Activated T-cell treated with anti-CD3 and anti-CD28 coated beads, Interleukin-2, amount 50 U/mL, for 72 hours (primary cell): Measurements from ENCODE around the gene CD247. TPM values are rescaled to one million over a fixed set of nuclear protein-coding genes. Genes with fewer than 3 reads are reported as not detected.

ENCODE experiments used
- ATAC-seq, 2 donors: fragments of 150-1000 bp; cut with Tn5 transposase; replicated peaks in 1 of 2; 2 replicates each; pipeline ENCODE4 v1.10.0; 2021; ENCODE audit warnings: moderate library complexity in 2 of 2, mild to moderate bottlenecking in 1 of 2
- DNase-seq, 2 donors: peaks; one replicate each; pipeline ENCODE4 v3.0.0; 2021 to 2022; ENCODE audit warnings: mixed read lengths in 1 of 2
- H3K27ac Mint-ChIP-seq: one replicate; pipeline ENCODE4 v1.8.0; 2022; ENCODE audit warnings: mild to moderate bottlenecking, moderate library complexity, mixed read lengths
- H3K27me3 Mint-ChIP-seq: one replicate; pipeline ENCODE4 v1.8.0; 2022; ENCODE audit warnings: low read depth, mixed read lengths
- H3K36me3 Mint-ChIP-seq, 2 donors: one replicate each; pipeline ENCODE4 v1.8.0; 2022; ENCODE audit warnings: mixed read lengths in 2 of 2, mild to moderate bottlenecking in 1 of 2; ENCODE audit not compliant: insufficient read depth in 2 of 2
- H3K4me1 Mint-ChIP-seq: one replicate; pipeline ENCODE4 v1.8.0; 2022; ENCODE audit warnings: low read depth, mixed read lengths
- H3K4me3 Mint-ChIP-seq, 2 donors: one replicate each; pipeline ENCODE4 v1.8.0; 2022; ENCODE audit warnings: mild to moderate bottlenecking in 2 of 2, mixed read lengths in 2 of 2, moderate library complexity in 2 of 2
- H3K9me3 Mint-ChIP-seq, 2 donors: one replicate each; pipeline ENCODE4 v1.8.0; 2022; ENCODE audit warnings: mixed read lengths in 2 of 2
- total RNA-seq, 2 donors: library from RNA; stranded (reverse); gene quantifications; one replicate each; pipeline ENCODE4 v1.2.3, GENCODE V29; 2022

The CD247 gene
- total RNA-seq, 2 donors from 2014 or later = 160 to 178 TPM

DNA sequence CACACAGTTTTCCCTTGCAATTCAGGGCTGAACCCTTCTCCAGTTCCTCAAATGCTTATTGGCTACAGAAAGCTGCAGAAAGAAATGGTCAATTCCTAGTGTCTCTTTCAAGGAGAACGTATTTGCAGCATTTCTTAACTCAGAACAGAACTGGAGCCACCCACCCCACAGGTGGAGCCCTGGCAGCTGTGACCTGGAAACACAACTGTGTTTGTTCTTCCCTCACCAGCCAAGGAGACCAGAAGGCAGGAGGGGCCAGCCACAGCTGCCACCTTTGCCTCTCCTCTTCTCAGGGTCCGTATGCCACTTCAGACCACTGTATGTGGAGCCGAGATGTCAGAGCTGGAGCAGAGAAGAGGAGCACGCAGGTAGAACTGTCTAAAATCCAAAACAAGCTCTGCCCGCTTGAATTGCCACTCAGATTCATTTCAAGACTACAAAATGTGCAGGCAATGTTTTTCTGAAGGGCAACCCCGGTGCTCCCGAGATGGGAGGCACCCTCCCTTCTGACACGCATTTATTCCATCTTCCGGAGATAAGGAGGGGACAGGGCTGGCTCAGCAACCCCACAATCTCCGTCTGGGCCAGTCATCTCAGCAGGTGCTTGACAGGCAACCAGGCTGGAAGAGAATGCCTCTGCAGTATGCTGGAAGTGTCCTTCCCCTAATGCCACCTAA, 16.7 kb downstream of the CD247 start:
- Mint-ChIP-seq H3K36me3 (peaks cover 4 to 27% of the 10 kb centered on the region in 2 donors), H3K4me1 (peaks cover 98% of the 10 kb centered on the region), H3K27me3 (no peaks in the 10 kb centered on the region), H3K27ac (peak overlapping the region; percentile 97), H3K4me3 (peak overlapping the region; percentile 81 to 83), H3K9me3 (no peaks in the 10 kb centered on the region)
- ATAC-seq (peak; percentile 64 to 67), DNase-seq (peak; percentile 55 to 67)

DNA sequence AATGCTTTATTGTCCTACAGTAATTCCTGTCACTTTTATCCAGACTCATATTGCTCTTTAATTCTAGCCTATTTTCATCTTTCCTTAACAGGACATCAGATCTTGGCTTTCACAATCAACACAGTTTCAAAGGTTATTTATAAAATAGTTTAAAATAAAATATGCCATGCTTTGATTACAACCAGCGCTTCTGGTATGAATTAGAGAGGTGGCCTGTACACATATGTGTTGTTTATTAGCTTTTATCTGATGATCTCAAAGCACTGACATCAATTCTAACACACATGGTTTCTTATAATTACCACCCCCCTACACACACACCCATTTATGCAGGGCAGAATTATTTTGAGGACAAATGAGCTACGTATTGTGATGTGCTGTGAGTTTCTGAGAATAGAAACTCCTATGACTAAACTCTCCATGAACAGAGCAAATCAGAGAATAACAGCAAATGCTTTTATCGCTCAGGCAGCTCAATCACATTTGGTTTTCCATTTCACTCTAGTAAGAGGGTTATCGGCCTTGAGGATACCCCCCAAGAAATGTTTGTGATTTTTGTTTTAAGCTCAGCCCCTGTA, 18.0 kb downstream of the CD247 start:
- H3K9me3 Mint-ChIP-seq = no peaks in the 10 kb centered on the region
- H3K4me1 Mint-ChIP-seq = peaks cover 100% of the 10 kb centered on the region
- peak overlapping the region; percentile 81 to 83 for H3K4me3 Mint-ChIP-seq
- no peak for DNase-seq
- peak; percentile 68 to 76 for ATAC-seq
- H3K36me3 Mint-ChIP-seq = peaks cover 4 to 24% of the 10 kb centered on the region in 2 donors
- H3K27ac Mint-ChIP-seq = peak overlapping the region; percentile 83
- no peaks in the 10 kb centered on the region for H3K27me3 Mint-ChIP-seq

DNA sequence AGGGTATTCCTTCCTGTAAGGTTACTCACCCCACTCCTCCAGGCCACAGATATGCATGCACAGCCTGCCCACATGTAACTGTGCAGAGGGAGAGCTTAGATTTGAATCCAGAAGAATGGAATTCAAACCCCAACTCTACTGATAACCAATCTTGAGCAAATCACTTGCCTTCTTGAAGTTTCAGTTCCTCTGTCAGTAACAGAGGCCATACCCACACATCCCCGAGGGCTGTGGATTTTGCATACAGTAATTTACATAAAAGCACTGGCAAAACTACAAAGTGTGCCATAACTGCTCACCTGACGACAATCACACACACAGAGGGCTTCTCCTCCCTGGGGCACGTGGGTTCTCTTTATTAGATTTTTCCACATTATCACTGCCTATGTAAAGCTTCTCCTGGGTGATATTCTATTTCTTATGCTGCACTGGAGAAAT, 18.6 kb downstream of the CD247 start:
- Mint-ChIP-seq H3K4me3 (peak overlapping the region; percentile 81 to 83), H3K4me1 (peaks cover 100% of the 10 kb centered on the region), H3K27me3 (no peaks in the 10 kb centered on the region)

DNA sequence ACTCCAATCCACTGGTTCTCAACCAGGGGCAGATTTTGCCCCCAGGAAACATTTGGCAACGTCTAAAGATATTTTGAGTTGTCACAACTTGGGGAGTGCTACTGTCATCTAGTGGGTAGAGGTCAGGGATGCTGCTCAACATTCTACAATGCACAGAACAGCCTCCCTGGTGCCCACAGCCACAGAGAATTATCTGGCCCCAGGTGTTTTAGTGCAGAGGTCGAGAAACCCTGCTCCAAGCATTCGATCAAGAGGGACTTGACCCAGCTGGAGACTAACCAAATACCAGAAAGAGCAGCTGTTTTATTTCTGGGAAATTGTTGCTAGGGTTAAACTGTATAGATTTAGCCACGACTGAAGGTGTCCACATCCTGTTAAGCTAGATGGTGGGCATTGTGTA, 19.2 kb downstream of the CD247 start:
- Mint-ChIP-seq H3K27me3 (no peaks in the 10 kb centered on the region), H3K36me3 (peaks cover 3 to 24% of the 10 kb centered on the region in 2 donors), H3K27ac (peak overlapping the region; percentile 83), H3K9me3 (no peaks in the 10 kb centered on the region), H3K4me3 (peak overlapping the region; percentile 81 to 83), H3K4me1 (peaks cover 100% of the 10 kb centered on the region)
- no peak for ATAC-seq
- no peak for DNase-seq

More for the DNA sequence above, 18.6 kb downstream of the CD247 start:
- ATAC-seq = peak; percentile 45 to 50
- peak in 1 of 2 donors; percentile 42 for DNase-seq
- peak overlapping the region; percentile 83 for H3K27ac Mint-ChIP-seq
- no peaks in the 10 kb centered on the region for H3K9me3 Mint-ChIP-seq
- peaks cover 4 to 24% of the 10 kb centered on the region in 2 donors for H3K36me3 Mint-ChIP-seq

DNA sequence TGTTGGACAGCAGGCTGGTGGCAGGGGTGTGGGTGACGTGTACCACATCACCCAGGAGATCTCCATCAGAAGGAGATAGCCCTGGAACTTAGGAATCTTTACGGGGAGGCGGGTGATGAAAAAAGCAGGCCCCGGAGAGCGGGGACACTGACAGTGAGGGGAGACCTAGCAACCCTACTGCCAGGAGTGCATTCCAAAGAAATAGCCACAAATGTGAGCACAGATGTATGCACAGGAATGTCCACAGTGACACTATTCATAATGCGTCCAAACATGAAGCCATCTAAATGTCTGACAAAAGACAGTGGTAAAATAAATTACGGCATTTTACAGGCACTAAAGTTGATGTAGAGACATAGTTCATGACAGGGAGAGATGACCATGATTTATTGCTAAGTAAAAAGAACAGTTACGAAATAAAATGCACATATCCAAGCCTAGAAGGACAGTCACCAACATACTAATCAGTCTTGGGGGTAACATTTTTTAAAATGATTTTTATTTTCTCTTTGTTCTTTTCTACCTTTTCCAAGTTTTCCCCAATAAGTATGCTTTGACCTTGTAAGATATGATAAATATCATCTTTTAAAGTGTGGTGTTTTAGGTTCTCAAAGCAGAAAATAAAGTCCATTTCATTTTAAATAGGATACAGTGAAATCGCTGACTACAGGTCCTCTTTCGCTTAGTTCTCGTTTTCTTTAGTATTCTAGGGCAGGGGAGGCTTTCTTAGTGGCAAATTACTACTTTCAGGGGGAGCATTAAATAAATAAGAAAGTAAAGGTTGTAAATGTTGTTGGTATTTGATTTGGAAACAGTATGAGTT, 21.3 kb downstream of the CD247 start:
- ATAC-seq = no peak
- H3K4me1 Mint-ChIP-seq = peaks cover 100% of the 10 kb centered on the region
- no peaks in the 10 kb centered on the region for H3K9me3 Mint-ChIP-seq
- DNase-seq = no peak
- H3K27me3 Mint-ChIP-seq = no peaks in the 10 kb centered on the region
- peak overlapping the region in 1 of 2 donors; percentile 27 for H3K4me3 Mint-ChIP-seq
- peaks cover 5 to 18% of the 10 kb centered on the region in 2 donors for H3K36me3 Mint-ChIP-seq
- peak overlapping the region; percentile 43 for H3K27ac Mint-ChIP-seq

DNA sequence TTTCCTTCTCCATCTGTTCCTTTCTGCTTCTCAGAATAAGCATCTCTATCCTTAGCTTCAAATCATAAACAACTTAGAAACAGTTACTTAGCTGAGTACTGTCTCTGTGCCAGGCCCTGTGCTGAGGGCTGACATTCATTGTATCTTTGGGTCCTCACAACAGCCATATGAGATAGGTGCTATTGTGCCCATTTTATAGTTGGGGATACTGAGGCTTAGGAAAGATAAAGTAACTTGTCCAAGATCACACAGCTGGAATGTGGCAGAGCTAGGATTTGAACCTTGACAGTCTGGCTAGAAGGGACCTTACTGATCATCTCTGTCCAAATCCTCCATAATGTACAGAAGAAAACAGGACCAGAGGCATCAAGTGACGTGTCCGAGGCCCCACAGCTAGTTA, 25.0 kb downstream of the CD247 start:
- Mint-ChIP-seq H3K4me1 (peaks cover 100% of the 10 kb centered on the region), H3K36me3 (peaks cover 5 to 14% of the 10 kb centered on the region in 2 donors), H3K27ac (peak overlapping the region; percentile 85)

DNA sequence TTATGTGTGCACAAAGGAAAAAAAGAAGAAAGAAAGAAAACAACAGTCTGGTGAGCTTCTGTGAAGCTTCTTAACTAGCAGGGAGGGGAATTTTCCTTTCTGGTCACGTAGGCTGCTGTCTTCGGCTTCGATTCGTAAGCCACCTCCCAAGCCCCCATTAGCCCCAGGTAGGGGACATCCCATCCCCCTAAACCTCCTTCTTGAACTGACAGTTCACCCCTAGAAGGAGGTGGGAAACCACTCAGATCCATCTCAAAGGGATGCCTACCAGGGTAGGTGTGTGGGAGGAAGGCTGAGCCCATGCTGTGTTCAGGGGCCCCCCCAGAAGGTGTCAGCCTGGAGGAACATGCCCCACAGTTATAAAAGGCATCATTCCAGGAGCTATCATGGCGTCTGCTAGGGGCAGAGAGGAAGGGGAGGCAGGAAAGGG, 25.8 kb downstream of the CD247 start:
- Mint-ChIP-seq H3K9me3 (no peaks in the 10 kb centered on the region), H3K27me3 (no peaks in the 10 kb centered on the region), H3K4me3 (peak overlapping the region; percentile 83 to 90), H3K27ac (peak overlapping the region; percentile 93), H3K4me1 (peaks cover 99% of the 10 kb centered on the region), H3K36me3 (peaks cover 4 to 10% of the 10 kb centered on the region in 2 donors)
- DNase-seq (peak; percentile 51 to 60), ATAC-seq (peak; percentile 55 to 62)

More for the DNA sequence above, 25.0 kb downstream of the CD247 start:
- no peak for ATAC-seq
- no peaks in the 10 kb centered on the region for H3K9me3 Mint-ChIP-seq
- no peak for DNase-seq
- H3K4me3 Mint-ChIP-seq = peak overlapping the region; percentile 83 to 90
- no peaks in the 10 kb centered on the region for H3K27me3 Mint-ChIP-seq

DNA sequence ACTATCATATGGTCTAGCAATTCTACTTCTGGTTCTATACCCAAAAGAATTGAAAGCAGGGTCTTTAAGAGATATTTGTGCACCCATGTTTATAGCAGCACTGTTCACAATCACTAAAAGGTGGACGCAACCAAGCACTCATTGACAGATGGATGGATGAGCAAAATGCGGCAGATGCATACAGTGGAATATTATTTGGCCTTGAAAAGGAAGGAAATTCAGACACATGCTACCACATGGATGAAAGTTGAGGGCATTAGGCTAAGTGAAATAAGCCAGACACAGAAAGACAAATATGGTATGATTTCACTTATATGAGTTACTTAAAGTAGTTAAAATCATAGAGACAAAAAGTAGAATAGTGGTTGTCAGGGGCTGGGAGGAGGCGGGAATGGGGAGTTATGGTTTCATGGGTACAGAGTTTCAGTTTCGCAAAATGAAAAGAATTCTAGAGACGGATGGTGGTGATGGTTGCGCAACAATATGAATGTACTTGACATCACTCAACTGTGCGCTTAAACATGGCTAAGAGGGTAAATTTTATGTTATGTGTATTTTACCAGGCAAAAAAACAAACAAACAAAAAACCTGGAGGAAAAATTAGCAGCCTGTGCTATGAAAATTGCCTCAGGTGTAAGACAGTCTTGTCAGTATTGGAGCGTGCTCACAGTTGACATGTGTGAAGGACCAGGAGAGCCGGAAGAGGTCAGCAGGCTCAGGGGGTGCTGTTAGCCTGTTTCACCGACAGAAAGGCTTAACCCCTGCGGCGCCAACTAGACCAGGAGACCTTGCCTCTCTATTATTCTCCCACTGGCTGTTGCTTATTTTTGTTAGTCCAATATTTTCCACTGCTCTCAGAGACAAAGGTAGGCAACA, 26.5 kb downstream of the CD247 start:
- Mint-ChIP-seq H3K9me3 (no peaks in the 10 kb centered on the region), H3K4me3 (peak overlapping the region; percentile 83 to 90), H3K36me3 (peaks cover 4 to 11% of the 10 kb centered on the region in 2 donors), H3K27me3 (no peaks in the 10 kb centered on the region), H3K27ac (peak overlapping the region; percentile 93), H3K4me1 (peaks cover 99% of the 10 kb centered on the region)
- ATAC-seq (peak; percentile 59 to 65), DNase-seq (peak in 1 of 2 donors; percentile 66)

DNA sequence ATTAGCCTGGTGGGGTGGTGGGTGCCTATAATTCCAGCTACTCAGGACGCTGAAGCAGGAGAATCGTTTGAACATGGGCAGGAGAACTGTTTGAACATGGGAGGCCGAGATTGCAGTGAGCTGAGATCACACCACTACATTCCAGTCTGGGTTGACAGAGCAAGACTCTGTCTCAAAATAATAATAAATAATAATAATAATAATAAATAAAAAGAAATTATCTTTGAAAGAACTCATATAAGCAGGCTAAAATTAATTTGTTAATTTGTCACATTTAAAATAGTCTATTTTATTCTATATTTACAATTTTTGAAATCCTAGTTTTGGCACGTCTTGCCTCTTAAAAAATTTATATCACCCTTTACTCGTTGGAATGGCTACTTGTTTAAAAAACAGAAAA, 27.6 kb downstream of the CD247 start:
- Mint-ChIP-seq H3K27ac (peak overlapping the region; percentile 98), H3K27me3 (no peaks in the 10 kb centered on the region), H3K9me3 (no peaks in the 10 kb centered on the region), H3K4me3 (peak overlapping the region; percentile 88 to 95), H3K36me3 (peaks cover 4 to 17% of the 10 kb centered on the region in 2 donors), H3K4me1 (peaks cover 99% of the 10 kb centered on the region)
- DNase-seq = no peak
- ATAC-seq = no peak

DNA sequence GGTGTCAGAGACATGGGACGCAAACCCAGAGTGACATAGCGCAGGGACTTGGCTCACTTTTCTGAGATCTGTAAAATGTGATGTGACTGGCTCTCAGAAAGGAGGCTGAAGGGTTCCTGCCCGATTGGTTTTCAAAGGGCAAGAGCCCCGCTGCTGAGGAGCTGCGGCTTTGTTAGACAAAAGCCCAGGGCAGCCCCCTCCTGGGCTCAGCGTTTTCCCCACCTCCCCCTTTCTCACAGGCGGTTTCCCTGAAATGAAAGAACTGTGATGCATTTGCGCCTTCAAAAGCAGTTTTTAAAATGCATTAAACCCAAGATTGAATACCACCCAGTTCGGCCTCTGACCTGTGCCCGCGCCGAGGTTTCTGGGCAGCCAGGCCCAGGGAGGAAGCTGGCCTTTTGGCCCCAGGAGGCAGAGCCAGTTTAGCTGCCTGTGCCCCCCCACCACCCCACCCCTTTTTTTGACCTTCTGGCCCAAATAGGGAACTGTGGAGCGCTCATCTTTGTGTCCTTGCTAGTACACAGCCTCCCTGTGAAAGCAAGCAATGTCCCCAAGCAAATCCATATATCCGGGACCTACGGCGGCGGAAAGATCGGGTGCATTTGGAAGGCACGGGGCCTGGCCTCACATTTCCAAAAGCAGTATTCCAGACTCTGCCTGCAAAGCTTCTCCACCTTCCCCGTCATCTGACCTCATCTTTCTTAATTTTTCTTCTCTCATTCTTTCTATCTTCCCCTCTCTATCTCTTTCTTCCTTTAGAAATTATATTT, 28.6 kb downstream of the CD247 start:
- H3K4me3 Mint-ChIP-seq = peak overlapping the region; percentile 88 to 95
- peak overlapping the region; percentile 98 for H3K27ac Mint-ChIP-seq
- H3K27me3 Mint-ChIP-seq = no peaks in the 10 kb centered on the region
- H3K36me3 Mint-ChIP-seq = peaks cover 4 to 17% of the 10 kb centered on the region in 2 donors
- no peaks in the 10 kb centered on the region for H3K9me3 Mint-ChIP-seq
- peaks cover 98% of the 10 kb centered on the region for H3K4me1 Mint-ChIP-seq
- ATAC-seq (peak; percentile 70 to 73), DNase-seq (peak; percentile 66 to 81)

DNA sequence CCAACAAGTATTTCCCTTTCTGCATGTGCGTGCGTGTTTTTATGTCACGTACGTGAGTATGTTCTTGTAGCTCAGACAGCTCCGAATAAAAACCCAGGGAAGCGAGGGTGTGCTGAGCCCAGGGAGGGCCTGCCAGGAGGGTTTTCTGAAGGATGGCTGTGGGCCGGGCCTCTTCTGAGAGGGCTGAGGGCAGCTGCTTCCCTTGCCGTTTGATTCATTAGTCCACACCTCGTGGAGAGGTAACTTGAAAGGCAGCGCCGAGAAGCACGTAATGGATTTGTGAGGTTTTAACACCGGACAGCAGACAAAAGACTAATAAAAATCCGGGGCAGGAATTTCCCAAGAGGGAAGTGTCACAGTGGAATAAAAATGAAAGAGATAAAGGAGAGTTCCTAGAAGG, 29.5 kb downstream of the CD247 start:
- Mint-ChIP-seq H3K36me3 (peaks cover 4 to 19% of the 10 kb centered on the region in 2 donors), H3K27me3 (no peaks in the 10 kb centered on the region), H3K4me3 (peak overlapping the region; percentile 69 to 87)

More for the DNA sequence above, 29.5 kb downstream of the CD247 start:
- ATAC-seq (no peak), DNase-seq (no peak)
- Mint-ChIP-seq H3K27ac (peak overlapping the region; percentile 90), H3K9me3 (no peaks in the 10 kb centered on the region), H3K4me1 (peaks cover 97% of the 10 kb centered on the region)
